WTC11 (cell line): Measurements from ENCODE around the gene COL5A1. TPM values are rescaled to one million over a fixed set of nuclear protein-coding genes. Genes with fewer than 3 reads are reported as not detected.

Source experiments
- ATAC-seq: fragments of 200-7000 bp; cut with Tn5 transposase; 2 replicates; pipeline ENCODE4 v1.10.0; 2021; ENCODE audit warnings: mild to moderate bottlenecking, moderate library complexity
- CTCF ChIA-PET: fragments of 300-600 bp; sonication (Branson Sonifier 250); formaldehyde crosslinking; loops from one replicate; lab custom pipeline; 2021; ENCODE audit warnings: antibody characterized with exemption; lab: Charles Lee
- POLR2A ChIA-PET: fragments of 350-600 bp; sonication (Branson Sonifier 250); formaldehyde crosslinking; loops from one replicate; lab custom pipeline; 2021; ENCODE audit warnings: antibody characterized with exemption; lab: Charles Lee
- DNase-seq: peaks from one replicate; pipeline ENCODE4 v3.0.0; 2021; ENCODE audit warnings: low spot score
- H3K27ac Mint-ChIP-seq: 2 replicates; pipeline ENCODE4 v1.8.0; 2021; ENCODE audit warnings: mixed read lengths
- H3K27me3 Mint-ChIP-seq: 2 replicates; pipeline ENCODE4 v1.8.0; 2021; ENCODE audit warnings: low read depth, mild to moderate bottlenecking, moderate library complexity, mixed read lengths
- H3K36me3 Mint-ChIP-seq: 2 replicates; pipeline ENCODE4 v1.8.0; 2021; ENCODE audit warnings: mixed read lengths
- H3K4me1 Mint-ChIP-seq: 2 replicates; pipeline ENCODE4 v1.8.0; 2022; ENCODE audit warnings: mixed read lengths
- H3K4me3 Mint-ChIP-seq: 2 replicates; pipeline ENCODE4 v1.8.0; 2021; ENCODE audit warnings: mild to moderate bottlenecking, moderate library complexity, mixed read lengths
- H3K9me3 Mint-ChIP-seq: 2 replicates; pipeline ENCODE4 v1.8.0; 2021; ENCODE audit warnings: mixed read lengths
- CBFB ChIP-seq: sonication (generic); formaldehyde crosslinking; IDR thresholded peaks from 2 replicates; pipeline ENCODE4 v1.8.1; 2022; ENCODE audit warnings: mild to moderate bottlenecking, low read depth, missing genetic modification reagents
- CREB1 ChIP-seq: sonication (generic); formaldehyde crosslinking; IDR thresholded peaks from 2 replicates; pipeline ENCODE4 v1.8.0; 2023; ENCODE audit warnings: mild to moderate bottlenecking, missing genetic modification reagents
- ELF4 ChIP-seq: sonication (generic); formaldehyde crosslinking; IDR thresholded peaks from 2 replicates; pipeline ENCODE4 v1.8.1; 2022; ENCODE audit warnings: low read depth, mild to moderate bottlenecking, moderate library complexity, missing genetic modification reagents
- FOXP1 ChIP-seq: sonication (generic); formaldehyde crosslinking; IDR thresholded peaks from 2 replicates; pipeline ENCODE4 v1.8.0; 2022; ENCODE audit warnings: missing genetic modification reagents, mild to moderate bottlenecking, moderate library complexity, borderline replicate concordance
- KAT7 ChIP-seq: sonication (generic); formaldehyde crosslinking; IDR thresholded peaks from 2 replicates; pipeline ENCODE4 v1.8.1; 2023; ENCODE audit warnings: missing genetic modification reagents, mild to moderate bottlenecking, borderline replicate concordance
- MYBL2 ChIP-seq: sonication (generic); formaldehyde crosslinking; IDR thresholded peaks from 2 replicates; pipeline ENCODE4 v1.8.1; 2023; ENCODE audit warnings: mild to moderate bottlenecking, moderate library complexity, missing genetic modification reagents
- NR1H2 ChIP-seq: sonication (generic); formaldehyde crosslinking; IDR thresholded peaks from 2 replicates; pipeline ENCODE4 v1.9.0; 2021; ENCODE audit warnings: mild to moderate bottlenecking, moderate library complexity, missing genetic modification reagents
- SMAD3 ChIP-seq: sonication (generic); formaldehyde crosslinking; IDR thresholded peaks from 2 replicates; pipeline ENCODE4 v1.8.0; 2022; ENCODE audit warnings: missing genetic modification reagents, mild to moderate bottlenecking, borderline replicate concordance
- ZNF121 ChIP-seq: sonication (generic); formaldehyde crosslinking; IDR thresholded peaks from 2 replicates; pipeline ENCODE4 v1.8.0; 2023; ENCODE audit warnings: missing genetic modification reagents
- ZNF263 ChIP-seq: sonication (generic); formaldehyde crosslinking; IDR thresholded peaks from 2 replicates; pipeline ENCODE4 v1.8.1; 2022; ENCODE audit warnings: low read depth, mild to moderate bottlenecking, moderate library complexity, missing genetic modification reagents
- ZNF317 ChIP-seq: sonication (generic); formaldehyde crosslinking; IDR thresholded peaks from 2 replicates; pipeline ENCODE4 v1.8.1; 2023; ENCODE audit warnings: low read depth, mild to moderate bottlenecking, moderate library complexity, missing genetic modification reagents, borderline replicate concordance
- total RNA-seq: library from RNA; stranded (reverse); gene quantifications from 3 replicates; pipeline ENCODE4 v1.2.3, GENCODE V29; 2021
- TF ChIP-seq, protein P1 (sequence below): sonication (generic); formaldehyde crosslinking; conservative IDR thresholded peaks from 2 replicates; pipeline ENCODE4 v1.8.1; 2023; ENCODE audit warnings: mild to moderate bottlenecking, low read depth, missing genetic modification reagents, moderate library complexity
- TF ChIP-seq, protein P2 (sequence below): sonication (generic); formaldehyde crosslinking; IDR thresholded peaks from 2 replicates; pipeline ENCODE4 v1.8.0; 2022; ENCODE audit warnings: mild to moderate bottlenecking, missing genetic modification reagents
- TF ChIP-seq, protein P3 (sequence below): sonication (generic); formaldehyde crosslinking; IDR thresholded peaks from 2 replicates; pipeline ENCODE4 v1.8.1; 2022; ENCODE audit warnings: low read depth, mild to moderate bottlenecking, moderate library complexity, missing genetic modification reagents, borderline replicate concordance
- TF ChIP-seq, protein P4 (sequence below): sonication (generic); formaldehyde crosslinking; IDR thresholded peaks from 2 replicates; pipeline ENCODE4 v1.8.0; 2023; ENCODE audit warnings: mild to moderate bottlenecking, missing genetic modification reagents
- TF ChIP-seq, protein P5 (sequence below): fragments of 250-450 bp; sonication (Bioruptor Pico); IDR thresholded peaks from 2 replicates; pipeline ENCODE4 v1.9.0; 2021; ENCODE audit warnings: mild to moderate bottlenecking
- TF ChIP-seq, protein P6 (sequence below): sonication (generic); formaldehyde crosslinking; IDR thresholded peaks from 2 replicates; pipeline ENCODE4 v1.8.0; 2022; ENCODE audit warnings: mild to moderate bottlenecking, missing genetic modification reagents
- TF ChIP-seq, protein P7 (sequence below): sonication (generic); formaldehyde crosslinking; IDR thresholded peaks from 2 replicates; pipeline ENCODE4 v1.8.1; 2023; ENCODE audit warnings: mild to moderate bottlenecking, missing genetic modification reagents

The COL5A1 gene
- total RNA-seq, 1 experiment from 2014 or later = 13.5 TPM

DNA sequence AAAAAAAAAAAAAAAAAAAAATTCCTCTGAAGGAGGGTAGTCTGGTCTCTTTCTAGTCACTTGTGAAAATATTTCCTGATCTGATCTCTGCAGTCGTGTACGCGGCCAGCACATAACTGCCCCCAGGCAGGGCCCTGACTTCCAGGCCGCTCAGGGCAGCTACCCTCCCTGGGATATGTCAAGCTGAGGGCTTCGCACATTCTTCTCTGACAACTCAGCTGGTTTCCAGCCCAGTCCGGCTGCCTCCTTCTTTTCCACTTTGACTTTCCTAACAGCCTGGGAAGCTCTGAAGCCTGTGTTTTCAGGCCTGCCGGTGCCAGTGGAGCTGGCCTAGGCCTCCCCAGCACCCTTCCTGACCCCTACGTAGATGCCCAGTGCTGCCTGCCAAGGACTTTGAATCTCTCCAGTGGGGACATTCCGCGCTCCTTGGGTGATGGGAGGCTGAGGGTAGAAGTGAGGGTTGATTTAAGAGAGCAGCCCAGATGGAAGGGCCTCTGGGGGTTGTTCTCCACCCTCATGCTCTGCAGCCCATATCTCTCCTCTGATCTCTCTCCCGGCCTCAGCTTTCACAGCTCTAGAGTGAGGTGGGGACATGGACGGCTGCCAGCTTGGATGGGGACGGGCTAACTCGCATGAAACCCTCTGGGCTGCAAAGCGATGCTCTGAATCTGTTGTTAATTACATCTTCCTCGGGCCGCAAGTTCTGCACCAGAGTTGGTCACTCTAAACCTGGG, 20.7 kb downstream of the COL5A1 start:
- TF ChIP-seq, protein P1, sequence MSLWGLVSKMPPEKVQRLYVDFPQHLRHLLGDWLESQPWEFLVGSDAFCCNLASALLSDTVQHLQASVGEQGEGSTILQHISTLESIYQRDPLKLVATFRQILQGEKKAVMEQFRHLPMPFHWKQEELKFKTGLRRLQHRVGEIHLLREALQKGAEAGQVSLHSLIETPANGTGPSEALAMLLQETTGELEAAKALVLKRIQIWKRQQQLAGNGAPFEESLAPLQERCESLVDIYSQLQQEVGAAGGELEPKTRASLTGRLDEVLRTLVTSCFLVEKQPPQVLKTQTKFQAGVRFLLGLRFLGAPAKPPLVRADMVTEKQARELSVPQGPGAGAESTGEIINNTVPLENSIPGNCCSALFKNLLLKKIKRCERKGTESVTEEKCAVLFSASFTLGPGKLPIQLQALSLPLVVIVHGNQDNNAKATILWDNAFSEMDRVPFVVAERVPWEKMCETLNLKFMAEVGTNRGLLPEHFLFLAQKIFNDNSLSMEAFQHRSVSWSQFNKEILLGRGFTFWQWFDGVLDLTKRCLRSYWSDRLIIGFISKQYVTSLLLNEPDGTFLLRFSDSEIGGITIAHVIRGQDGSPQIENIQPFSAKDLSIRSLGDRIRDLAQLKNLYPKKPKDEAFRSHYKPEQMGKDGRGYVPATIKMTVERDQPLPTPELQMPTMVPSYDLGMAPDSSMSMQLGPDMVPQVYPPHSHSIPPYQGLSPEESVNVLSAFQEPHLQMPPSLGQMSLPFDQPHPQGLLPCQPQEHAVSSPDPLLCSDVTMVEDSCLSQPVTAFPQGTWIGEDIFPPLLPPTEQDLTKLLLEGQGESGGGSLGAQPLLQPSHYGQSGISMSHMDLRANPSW (CRISPR knock-in tag) = no peak
- TF ChIP-seq, protein P2, sequence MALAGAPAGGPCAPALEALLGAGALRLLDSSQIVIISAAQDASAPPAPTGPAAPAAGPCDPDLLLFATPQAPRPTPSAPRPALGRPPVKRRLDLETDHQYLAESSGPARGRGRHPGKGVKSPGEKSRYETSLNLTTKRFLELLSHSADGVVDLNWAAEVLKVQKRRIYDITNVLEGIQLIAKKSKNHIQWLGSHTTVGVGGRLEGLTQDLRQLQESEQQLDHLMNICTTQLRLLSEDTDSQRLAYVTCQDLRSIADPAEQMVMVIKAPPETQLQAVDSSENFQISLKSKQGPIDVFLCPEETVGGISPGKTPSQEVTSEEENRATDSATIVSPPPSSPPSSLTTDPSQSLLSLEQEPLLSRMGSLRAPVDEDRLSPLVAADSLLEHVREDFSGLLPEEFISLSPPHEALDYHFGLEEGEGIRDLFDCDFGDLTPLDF (CRISPR knock-in tag) = no peak
- TF ChIP-seq MYBL2 (CRISPR knock-in tag) = no peak
- TF ChIP-seq ELF4 (CRISPR knock-in tag) = no peak
- TF ChIP-seq, protein P3, sequence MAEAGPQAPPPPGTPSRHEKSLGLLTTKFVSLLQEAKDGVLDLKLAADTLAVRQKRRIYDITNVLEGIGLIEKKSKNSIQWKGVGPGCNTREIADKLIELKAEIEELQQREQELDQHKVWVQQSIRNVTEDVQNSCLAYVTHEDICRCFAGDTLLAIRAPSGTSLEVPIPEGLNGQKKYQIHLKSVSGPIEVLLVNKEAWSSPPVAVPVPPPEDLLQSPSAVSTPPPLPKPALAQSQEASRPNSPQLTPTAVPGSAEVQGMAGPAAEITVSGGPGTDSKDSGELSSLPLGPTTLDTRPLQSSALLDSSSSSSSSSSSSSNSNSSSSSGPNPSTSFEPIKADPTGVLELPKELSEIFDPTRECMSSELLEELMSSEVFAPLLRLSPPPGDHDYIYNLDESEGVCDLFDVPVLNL (CRISPR knock-in tag) = no peak
- TF ChIP-seq, protein P4, sequence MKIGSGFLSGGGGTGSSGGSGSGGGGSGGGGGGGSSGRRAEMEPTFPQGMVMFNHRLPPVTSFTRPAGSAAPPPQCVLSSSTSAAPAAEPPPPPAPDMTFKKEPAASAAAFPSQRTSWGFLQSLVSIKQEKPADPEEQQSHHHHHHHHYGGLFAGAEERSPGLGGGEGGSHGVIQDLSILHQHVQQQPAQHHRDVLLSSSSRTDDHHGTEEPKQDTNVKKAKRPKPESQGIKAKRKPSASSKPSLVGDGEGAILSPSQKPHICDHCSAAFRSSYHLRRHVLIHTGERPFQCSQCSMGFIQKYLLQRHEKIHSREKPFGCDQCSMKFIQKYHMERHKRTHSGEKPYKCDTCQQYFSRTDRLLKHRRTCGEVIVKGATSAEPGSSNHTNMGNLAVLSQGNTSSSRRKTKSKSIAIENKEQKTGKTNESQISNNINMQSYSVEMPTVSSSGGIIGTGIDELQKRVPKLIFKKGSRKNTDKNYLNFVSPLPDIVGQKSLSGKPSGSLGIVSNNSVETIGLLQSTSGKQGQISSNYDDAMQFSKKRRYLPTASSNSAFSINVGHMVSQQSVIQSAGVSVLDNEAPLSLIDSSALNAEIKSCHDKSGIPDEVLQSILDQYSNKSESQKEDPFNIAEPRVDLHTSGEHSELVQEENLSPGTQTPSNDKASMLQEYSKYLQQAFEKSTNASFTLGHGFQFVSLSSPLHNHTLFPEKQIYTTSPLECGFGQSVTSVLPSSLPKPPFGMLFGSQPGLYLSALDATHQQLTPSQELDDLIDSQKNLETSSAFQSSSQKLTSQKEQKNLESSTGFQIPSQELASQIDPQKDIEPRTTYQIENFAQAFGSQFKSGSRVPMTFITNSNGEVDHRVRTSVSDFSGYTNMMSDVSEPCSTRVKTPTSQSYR (CRISPR knock-in tag) = no peak
- no peak for TF ChIP-seq NR1H2 (CRISPR knock-in tag)
- TF ChIP-seq ZNF263 (CRISPR knock-in tag) = no peak
- no peak for TF ChIP-seq CREB1 (CRISPR knock-in tag)
- TF ChIP-seq ZNF121 (CRISPR knock-in tag) = no peak
- no peak for TF ChIP-seq CBFB (CRISPR knock-in tag)
- no peak for TF ChIP-seq FOXP1 (CRISPR knock-in tag)
- TF ChIP-seq ZNF317 (CRISPR knock-in tag) = no peak
- no peak for TF ChIP-seq SMAD3 (CRISPR knock-in tag)
- TF ChIP-seq, protein P5, sequence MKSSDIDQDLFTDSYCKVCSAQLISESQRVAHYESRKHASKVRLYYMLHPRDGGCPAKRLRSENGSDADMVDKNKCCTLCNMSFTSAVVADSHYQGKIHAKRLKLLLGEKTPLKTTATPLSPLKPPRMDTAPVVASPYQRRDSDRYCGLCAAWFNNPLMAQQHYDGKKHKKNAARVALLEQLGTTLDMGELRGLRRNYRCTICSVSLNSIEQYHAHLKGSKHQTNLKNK (CRISPR knock-in tag) = no peak
- TF ChIP-seq KAT7 = no peak
- TF ChIP-seq, protein P6, sequence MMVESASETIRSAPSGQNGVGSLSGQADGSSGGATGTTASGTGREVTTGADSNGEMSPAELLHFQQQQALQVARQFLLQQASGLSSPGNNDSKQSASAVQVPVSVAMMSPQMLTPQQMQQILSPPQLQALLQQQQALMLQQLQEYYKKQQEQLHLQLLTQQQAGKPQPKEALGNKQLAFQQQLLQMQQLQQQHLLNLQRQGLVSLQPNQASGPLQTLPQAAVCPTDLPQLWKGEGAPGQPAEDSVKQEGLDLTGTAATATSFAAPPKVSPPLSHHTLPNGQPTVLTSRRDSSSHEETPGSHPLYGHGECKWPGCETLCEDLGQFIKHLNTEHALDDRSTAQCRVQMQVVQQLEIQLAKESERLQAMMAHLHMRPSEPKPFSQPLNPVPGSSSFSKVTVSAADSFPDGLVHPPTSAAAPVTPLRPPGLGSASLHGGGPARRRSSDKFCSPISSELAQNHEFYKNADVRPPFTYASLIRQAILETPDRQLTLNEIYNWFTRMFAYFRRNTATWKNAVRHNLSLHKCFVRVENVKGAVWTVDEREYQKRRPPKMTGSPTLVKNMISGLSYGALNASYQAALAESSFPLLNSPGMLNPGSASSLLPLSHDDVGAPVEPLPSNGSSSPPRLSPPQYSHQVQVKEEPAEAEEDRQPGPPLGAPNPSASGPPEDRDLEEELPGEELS = no peak
- TF ChIP-seq, protein P7, sequence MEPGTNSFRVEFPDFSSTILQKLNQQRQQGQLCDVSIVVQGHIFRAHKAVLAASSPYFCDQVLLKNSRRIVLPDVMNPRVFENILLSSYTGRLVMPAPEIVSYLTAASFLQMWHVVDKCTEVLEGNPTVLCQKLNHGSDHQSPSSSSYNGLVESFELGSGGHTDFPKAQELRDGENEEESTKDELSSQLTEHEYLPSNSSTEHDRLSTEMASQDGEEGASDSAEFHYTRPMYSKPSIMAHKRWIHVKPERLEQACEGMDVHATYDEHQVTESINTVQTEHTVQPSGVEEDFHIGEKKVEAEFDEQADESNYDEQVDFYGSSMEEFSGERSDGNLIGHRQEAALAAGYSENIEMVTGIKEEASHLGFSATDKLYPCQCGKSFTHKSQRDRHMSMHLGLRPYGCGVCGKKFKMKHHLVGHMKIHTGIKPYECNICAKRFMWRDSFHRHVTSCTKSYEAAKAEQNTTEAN (CRISPR knock-in tag) = no peak
- Mint-ChIP-seq H3K4me3 (no peak overlapping the region), H3K27ac (no peak overlapping the region), H3K27me3 (no peaks in the 10 kb centered on the region; the same call in 1 of the 2 replicates), H3K36me3 (peaks cover 16% of the 10 kb centered on the region), H3K9me3 (peaks cover 11% of the 10 kb centered on the region), H3K4me1 (peaks cover 9% of the 10 kb centered on the region)
- DNase-seq = no peak
- CTCF ChIA-PET = interaction anchor here (0.7 to 2.8 kb wide), 5 partner anchors 8 to 213 kb away, joined by 3 to 8 read pairs (median 3); no protein-coding TSS in a partner anchor
- POLR2A ChIA-PET = no interaction called here
- no peak for ATAC-seq
